Gastroesophageal sphincter (tissue), 4 donors: Measurements from ENCODE around the gene SLC22A5. TPM values are rescaled to one million over a fixed set of nuclear protein-coding genes. Genes with fewer than 3 reads are reported as not detected.

Source experiments
- ATAC-seq: fragments of 150-250 bp; one replicate; pipeline ENCODE4 v1.9.1; 2016; ENCODE audit warnings: mild to moderate bottlenecking, moderate library complexity
- H3K27ac ChIP-seq, 4 donors: fragments of 200-600 bp; sonication (generic) in 3 of 4; 1 replicate in 3 of 4; 2 replicates in 1 of 4; pipeline ENCODE4 v1.5.1; 2016 to 2019
- H3K27me3 ChIP-seq: fragments of 200-600 bp; sonication (generic); one replicate; pipeline ENCODE4 v1.5.1; 2019
- H3K36me3 ChIP-seq, 2 donors: fragments of 200-600 bp; sonication (generic); one replicate each; pipeline ENCODE4 v1.5.1; 2019; ENCODE audit warnings: control low read depth in 1 of 2
- H3K4me1 ChIP-seq, 3 donors: fragments of 200-600 bp; sonication (generic); 1 replicate in 2 of 3; 2 replicates in 1 of 3; pipeline ENCODE4 v1.5.1; 2016 to 2019; ENCODE audit warnings: control low read depth in 2 of 3
- H3K4me3 ChIP-seq, 2 donors: fragments of 200-600 bp; sonication (generic); one replicate each; pipeline ENCODE4 v1.5.1; 2019; ENCODE audit warnings: mild to moderate bottlenecking in 1 of 2, moderate library complexity in 1 of 2
- H3K9me3 ChIP-seq, 3 donors: fragments of 200-600 bp; sonication (generic); one replicate each; pipeline ENCODE4 v1.5.1; 2017 to 2019; ENCODE audit warnings: control low read depth in 2 of 3
- CTCF ChIP-seq, 4 experiments: fragments of 200-600 bp in 2 of 4; fragments of 450-650 bp in 2 of 4; sonication (generic) in 1 of 4; IDR thresholded peaks; one replicate each; pipeline ENCODE4 v1.5.1; 2017 to 2019; ENCODE audit warnings: antibody characterized with exemption in 4 of 4, mild to moderate bottlenecking in 2 of 4, moderate library complexity in 2 of 4
- EP300 ChIP-seq: sonication (generic); formaldehyde crosslinking; IDR thresholded peaks from one replicate; pipeline ENCODE4 v1.6.1; 2017; ENCODE audit warnings: antibody characterized with exemption, mild to moderate bottlenecking
- POLR2A ChIP-seq, 2 donors: fragments of 450-650 bp; IDR thresholded peaks; one replicate each; pipeline ENCODE4 v1.6.1; 2017; ENCODE audit warnings: antibody characterized with exemption in 2 of 2, mild to moderate bottlenecking in 2 of 2, moderate library complexity in 1 of 2
- POLR2AphosphoS5 ChIP-seq: sonication (generic); formaldehyde crosslinking; IDR thresholded peaks from one replicate; pipeline ENCODE4 v1.6.1; 2017; ENCODE audit warnings: antibody characterized with exemption
- WGBS, 2 donors: methylation state at CpG; one replicate each; pipeline ENCODE4 v1.1.5; 2018; ENCODE audit warnings: low coverage in 1 of 2; 5-methylcytosine and 5-hydroxymethylcytosine counted together
- total RNA-seq, 4 donors: library from RNA; depleted of rRNA; stranded (reverse); fragments of >200 nt; gene quantifications; one replicate each; pipeline ENCODE4 v1.1.0, GENCODE V29; 2016

SLC22A5 gene
- total RNA-seq, 4 donors from 2014 or later, result 6.5 to 9.6 (median 7.5) TPM

GRCh38 chr5:132389585-132390286 lies 20.2 kb downstream of the SLC22A5 start:
- peaks cover 23 to 64% (median 48%) of the 10 kb centered on the region in 3 donors for H3K4me1 ChIP-seq
- WGBS, 2 donors, result 69 to 100% methylated on average over 2 to 6 of the region's 10 CpGs
- H3K9me3 ChIP-seq, result no peaks in the 10 kb centered on the region
- no peak overlapping the region for H3K4me3 ChIP-seq
- TF ChIP-seq POLR2AphosphoS5 (peak; percentile 80), EP300 (no peak)
- no peaks in the 10 kb centered on the region for H3K27me3 ChIP-seq
- H3K36me3 ChIP-seq, result peaks cover 0 to 40% of the 10 kb centered on the region in 2 donors
- ATAC-seq, result peak; percentile 62
- H3K27ac ChIP-seq, result peak overlapping the region; percentile 92 to 99 (median 94)

GRCh38 chr5:132391247-132391646 lies 21.7 kb downstream of the SLC22A5 start:
- no peak for TF ChIP-seq CTCF (IDR thresholded peaks at IDR 0.05)
- no peak for TF ChIP-seq EP300
- TF ChIP-seq POLR2AphosphoS5, result no peak
- no peak for TF ChIP-seq POLR2A (IDR thresholded peaks at IDR 0.05)
- Histone ChIP-seq H3K4me3 (no peak overlapping the region), H3K4me1 (peaks cover 23 to 51% (median 40%) of the 10 kb centered on the region in 3 donors), H3K27ac (peak overlapping the region in 2 of 4 donors; percentile 1 to 8), H3K9me3 (no peaks in the 10 kb centered on the region), H3K27me3 (no peaks in the 10 kb centered on the region), H3K36me3 (peaks cover 0 to 50% of the 10 kb centered on the region in 2 donors)
- ATAC-seq, result no peak
- 47 to 71% methylated on average over 4 to 5 of the region's 5 CpGs for WGBS, 2 donors

- H3K27ac ChIP-seq, result no peak overlapping the region
- TF ChIP-seq POLR2A (IDR thresholded peaks at IDR 0.05) (no peak), EP300 (no peak), CTCF (IDR thresholded peaks at IDR 0.05) (no peak), POLR2AphosphoS5 (no peak)
- ATAC-seq, result no peak
- H3K9me3 ChIP-seq, result no peaks in the 10 kb centered on the region
- no peak overlapping the region for H3K4me3 ChIP-seq
- no peaks in the 10 kb centered on the region for H3K27me3 ChIP-seq
- peaks cover 0 to 56% of the 10 kb centered on the region in 2 donors for H3K36me3 ChIP-seq
- H3K4me1 ChIP-seq, result peaks cover 22 to 45% (median 34%) of the 10 kb centered on the region in 3 donors
Observed at GRCh38 chr5:132391870-132392269, 22.4 kb downstream of the SLC22A5 start.

GRCh38 chr5:132392411-132392810 lies 22.9 kb downstream of the SLC22A5 start:
- peaks cover 16 to 40% (median 29%) of the 10 kb centered on the region in 3 donors for H3K4me1 ChIP-seq
- H3K4me3 ChIP-seq, result no peak overlapping the region
- no peaks in the 10 kb centered on the region for H3K27me3 ChIP-seq
- no peak for TF ChIP-seq POLR2AphosphoS5
- TF ChIP-seq EP300, result no peak
- no peak for TF ChIP-seq POLR2A (IDR thresholded peaks at IDR 0.05)
- no peak for TF ChIP-seq CTCF (IDR thresholded peaks at IDR 0.05)
- H3K9me3 ChIP-seq, result no peaks in the 10 kb centered on the region
- no peak overlapping the region for H3K27ac ChIP-seq
- no peak for ATAC-seq
- H3K36me3 ChIP-seq, result peaks cover 0 to 56% of the 10 kb centered on the region in 2 donors
- WGBS, 2 donors, result 86 to 98% methylated on average over 6 of the region's 8 CpGs

GRCh38 chr5:132392978-132393825 lies 23.7 kb downstream of the SLC22A5 start:
- ATAC-seq, result no peak
- no peak overlapping the region for H3K4me3 ChIP-seq
- no peaks in the 10 kb centered on the region for H3K27me3 ChIP-seq
- TF ChIP-seq EP300 (no peak), POLR2A (IDR thresholded peaks at IDR 0.05) (no peak), CTCF (IDR thresholded peaks at IDR 0.05) (no peak), POLR2AphosphoS5 (no peak)
- no peak overlapping the region for H3K27ac ChIP-seq
- peaks cover 12 to 32% (median 21%) of the 10 kb centered on the region in 3 donors for H3K4me1 ChIP-seq
- no peaks in the 10 kb centered on the region for H3K9me3 ChIP-seq
- H3K36me3 ChIP-seq, result peaks cover 0 to 56% of the 10 kb centered on the region in 2 donors
- WGBS, 2 donors, result 89 to 95% methylated on average over 4 of the region's 6 CpGs
